Esophagus muscularis mucosa (tissue), 3 donors: ENCODE data around the gene NRXN3.

ENCODE experiments used
- POLR2A ChIP-seq: fragments of 450-650 bp; IDR thresholded peaks from one replicate; pipeline ENCODE4 v1.6.1; 2017; ENCODE audit warnings: antibody characterized with exemption, moderate library complexity, mild to moderate bottlenecking, low read depth
- POLR2AphosphoS5 ChIP-seq, 2 donors: sonication (generic); formaldehyde crosslinking; IDR thresholded peaks; one replicate each; pipeline ENCODE4 v1.6.1; 2017; ENCODE audit warnings: antibody characterized with exemption in 2 of 2
- TF ChIP-seq, protein P1 (sequence below), 3 experiments: fragments of 200-600 bp in 2 of 3; fragments of 450-650 bp in 1 of 3; sonication (generic) in 2 of 3; IDR thresholded peaks; one replicate each; pipeline ENCODE4 v1.5.1; 2017 to 2019; ENCODE audit warnings: antibody characterized with exemption in 3 of 3, mild to moderate bottlenecking in 2 of 3, moderate library complexity in 1 of 3

DNA sequence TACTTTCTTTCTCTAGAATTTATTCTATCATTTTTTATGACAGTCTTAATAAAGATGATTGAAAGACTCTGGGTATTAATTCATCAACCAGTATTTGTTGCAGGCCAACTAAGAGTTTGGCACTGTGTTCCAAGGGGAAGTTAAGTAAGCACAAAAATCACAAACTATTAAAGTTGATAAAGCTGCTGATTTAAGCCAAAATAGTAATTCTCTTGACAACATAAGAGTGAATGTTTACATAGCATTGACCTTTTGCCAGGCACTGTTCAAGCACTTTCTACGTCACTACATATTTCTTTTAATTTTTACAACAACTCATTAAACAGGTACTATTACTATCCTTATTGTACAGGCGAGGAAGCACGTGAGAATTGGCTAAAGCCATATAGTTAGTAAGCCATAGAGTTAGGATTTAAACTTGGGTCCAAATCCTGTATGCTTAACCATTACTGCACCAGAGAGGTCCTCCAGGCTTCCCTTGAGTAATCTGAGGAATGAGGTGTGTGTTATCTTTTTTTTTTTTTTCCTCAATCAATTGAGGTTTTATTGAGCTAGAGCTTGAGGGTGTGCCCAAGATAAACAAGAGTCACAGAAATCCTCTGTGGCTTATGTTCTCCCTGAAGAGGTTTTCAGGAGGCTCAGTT, 1031.5 kb downstream of the NRXN3 start:
- TF ChIP-seq, protein P1, sequence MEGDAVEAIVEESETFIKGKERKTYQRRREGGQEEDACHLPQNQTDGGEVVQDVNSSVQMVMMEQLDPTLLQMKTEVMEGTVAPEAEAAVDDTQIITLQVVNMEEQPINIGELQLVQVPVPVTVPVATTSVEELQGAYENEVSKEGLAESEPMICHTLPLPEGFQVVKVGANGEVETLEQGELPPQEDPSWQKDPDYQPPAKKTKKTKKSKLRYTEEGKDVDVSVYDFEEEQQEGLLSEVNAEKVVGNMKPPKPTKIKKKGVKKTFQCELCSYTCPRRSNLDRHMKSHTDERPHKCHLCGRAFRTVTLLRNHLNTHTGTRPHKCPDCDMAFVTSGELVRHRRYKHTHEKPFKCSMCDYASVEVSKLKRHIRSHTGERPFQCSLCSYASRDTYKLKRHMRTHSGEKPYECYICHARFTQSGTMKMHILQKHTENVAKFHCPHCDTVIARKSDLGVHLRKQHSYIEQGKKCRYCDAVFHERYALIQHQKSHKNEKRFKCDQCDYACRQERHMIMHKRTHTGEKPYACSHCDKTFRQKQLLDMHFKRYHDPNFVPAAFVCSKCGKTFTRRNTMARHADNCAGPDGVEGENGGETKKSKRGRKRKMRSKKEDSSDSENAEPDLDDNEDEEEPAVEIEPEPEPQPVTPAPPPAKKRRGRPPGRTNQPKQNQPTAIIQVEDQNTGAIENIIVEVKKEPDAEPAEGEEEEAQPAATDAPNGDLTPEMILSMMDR (IDR thresholded peaks at IDR 0.05), result no peak
- no peak for TF ChIP-seq POLR2A
- TF ChIP-seq POLR2AphosphoS5 (IDR thresholded peaks at IDR 0.05), result no peak
